GM12864 (cell line): Measurements from ENCODE around the gene TNS4.

Experiments
- DNase-seq: peaks from one replicate; pipeline ENCODE4 v3.0.0-alpha.2; 2011; ENCODE audit warnings: low read depth
- H3K4me3 ChIP-seq: 2 replicates; pipeline ENCODE4 v1.5.1; 2011; ENCODE audit warnings: mild to moderate bottlenecking, low read depth, low read length, control low read depth
- CTCF ChIP-seq: IDR thresholded peaks from 2 replicates; pipeline ENCODE4 v1.5.1; 2011; ENCODE audit warnings: low read depth, mild to moderate bottlenecking, moderate library complexity, low read length, control low read depth, inconsistent platforms; ENCODE audit errors: missing control alignments

The TNS4 gene

GRCh38 chr17:40498281-40499084 lies 2.9 kb downstream of the TNS4 start:
- DNase-seq: no peak
- no peak overlapping the region for H3K4me3 ChIP-seq
- TF ChIP-seq CTCF: no peak

GRCh38 chr17:40497695-40498094 lies 3.7 kb downstream of the TNS4 start:
- no peak for DNase-seq
- H3K4me3 ChIP-seq: no peak overlapping the region
- no peak for TF ChIP-seq CTCF

GRCh38 chr17:40496634-40497420 lies 4.6 kb downstream of the TNS4 start:
- no peak for TF ChIP-seq CTCF
- no peak overlapping the region for H3K4me3 ChIP-seq
- DNase-seq: no peak

DNA sequence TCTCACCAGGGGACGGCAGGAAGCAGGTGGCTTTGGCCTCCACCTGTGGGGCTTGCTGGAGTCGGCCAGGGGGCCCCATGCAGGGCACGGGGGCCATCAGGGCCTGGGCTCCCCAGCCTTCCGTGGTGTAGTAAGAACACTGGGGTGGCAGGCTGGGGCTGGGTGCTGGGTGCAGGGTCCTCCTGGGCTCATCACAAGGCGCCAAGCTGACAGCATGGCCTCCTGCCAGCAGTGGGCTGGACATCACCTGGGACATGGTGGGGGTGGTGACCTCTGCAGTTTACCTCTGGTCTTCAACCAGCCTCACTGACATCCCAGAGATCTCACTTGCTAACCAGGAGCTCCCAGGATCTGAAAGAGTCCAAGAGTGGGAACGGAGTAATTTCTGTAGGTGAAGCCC lies 5.3 kb downstream of the TNS4 start:
- H3K4me3 ChIP-seq: no peak overlapping the region
- DNase-seq: no peak
- TF ChIP-seq CTCF: no peak

DNA sequence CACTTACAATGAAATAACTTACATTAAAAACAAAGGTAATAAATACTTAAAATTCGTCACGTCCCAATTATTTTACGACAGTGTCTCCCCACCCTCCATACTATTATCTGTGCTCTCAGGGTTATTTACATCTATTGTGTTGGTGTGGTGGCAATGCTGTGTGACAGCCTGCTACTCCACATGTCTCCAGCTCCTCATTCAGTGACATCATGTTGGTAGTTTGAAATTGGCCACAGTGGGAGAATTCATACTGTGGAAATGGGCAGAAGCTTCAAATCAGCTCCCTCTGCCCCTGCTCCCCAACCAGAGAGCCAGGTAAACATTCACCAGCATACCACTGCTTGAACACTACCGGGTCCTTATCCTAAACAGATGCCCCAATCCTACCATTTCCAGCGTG lies 6.3 kb downstream of the TNS4 start:
- DNase-seq: no peak
- no peak overlapping the region for H3K4me3 ChIP-seq
- TF ChIP-seq CTCF: no peak

DNA sequence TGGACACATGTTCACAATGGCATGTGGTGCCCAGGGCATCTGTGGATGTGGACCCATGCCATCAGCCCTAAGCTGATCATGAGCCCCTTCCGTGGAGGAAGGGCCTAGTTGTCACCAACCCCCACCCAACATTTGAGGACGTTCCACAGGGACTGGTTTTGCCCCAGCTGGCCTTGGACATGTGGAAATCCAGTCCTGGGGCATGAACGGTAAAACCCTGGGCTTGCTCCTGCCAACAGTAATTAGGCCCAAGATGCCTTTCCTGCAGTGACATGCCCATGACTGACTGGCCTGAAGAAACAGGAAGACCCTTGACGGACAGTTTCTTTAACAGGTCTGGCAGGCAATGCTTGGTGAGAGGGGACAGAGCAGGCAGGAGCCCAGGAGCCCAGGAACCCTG lies 7.7 kb downstream of the TNS4 start:
- no peak for TF ChIP-seq CTCF
- DNase-seq: no peak
- H3K4me3 ChIP-seq: no peak overlapping the region
